UCSD-AML1 (cell line): ENCODE data around the gene ZAR1L.

Experiments
- DNase-seq: peaks from one replicate; lab custom pipeline; 2025; ENCODE audit not compliant: unreplicated experiment; lab: John Stamatoyannopoulos, UW

ZAR1L gene

DNA sequence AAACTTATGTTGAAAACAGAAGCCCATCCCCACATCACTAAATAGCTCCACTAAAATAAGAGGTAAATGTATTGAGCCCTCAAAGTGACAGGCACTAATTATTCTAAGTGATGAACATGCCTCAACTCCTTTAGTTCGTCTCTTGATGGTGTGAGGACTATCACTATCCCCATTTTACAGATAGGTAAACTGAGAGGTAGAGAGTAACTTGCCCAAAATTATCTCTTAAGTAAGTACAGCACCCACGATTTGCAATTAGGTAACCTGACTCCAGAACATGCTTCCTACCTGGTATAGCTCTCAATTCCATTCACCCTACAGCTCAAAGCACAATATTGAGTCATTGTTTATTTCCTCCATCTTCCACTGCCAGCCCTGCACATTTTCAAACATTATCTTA lies 12.7 kb downstream of the ZAR1L start:
- no peak for DNase-seq

GRCh38 chr13:32300920-32301319 lies 14.2 kb downstream of the ZAR1L start:
- no peak for DNase-seq

DNA sequence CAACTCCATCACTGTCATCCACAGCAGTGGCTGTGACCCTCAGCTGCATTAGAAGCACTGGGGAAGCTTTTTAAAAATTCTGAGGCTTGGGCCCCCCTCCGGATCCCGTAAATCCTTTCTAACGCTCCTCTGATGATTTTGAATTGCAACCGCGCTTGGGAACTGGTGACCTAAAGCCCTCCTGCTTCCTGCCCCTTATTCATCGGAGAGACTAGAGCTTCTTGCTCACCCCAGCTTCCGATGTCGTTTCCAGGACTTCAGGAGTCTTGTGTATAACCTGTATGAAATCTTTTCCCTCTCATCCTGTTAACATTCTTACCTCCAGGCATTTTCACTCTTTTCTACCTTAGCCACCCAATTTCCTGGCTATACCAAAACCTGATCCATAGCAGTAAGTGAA lies 14.8 kb downstream of the ZAR1L start:
- no peak for DNase-seq

DNA sequence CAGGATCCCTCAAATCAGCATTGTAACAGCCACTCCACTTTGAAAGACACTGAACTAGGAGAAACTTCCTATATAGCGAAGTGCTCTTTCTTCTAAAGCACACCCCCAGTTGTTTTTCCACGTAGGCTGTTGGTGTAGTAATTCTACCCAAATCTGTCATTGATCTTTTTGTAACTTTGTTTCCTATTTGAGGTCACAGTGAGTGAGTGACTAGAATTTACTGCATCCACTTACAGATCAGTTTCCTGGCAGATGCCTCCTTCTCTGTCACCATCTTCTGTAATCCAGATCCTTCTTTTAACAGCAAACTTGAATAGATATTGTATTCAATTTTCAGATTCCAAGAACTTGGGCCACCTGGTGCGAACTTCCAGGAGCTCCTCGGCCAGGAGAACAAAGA lies 15.3 kb downstream of the ZAR1L start:
- DNase-seq = no peak

GRCh38 chr13:32298695-32299094 lies 16.5 kb downstream of the ZAR1L start:
- no peak for DNase-seq

- DNase-seq = no peak
Observed at GRCh38 chr13:32297206-32297605, 18.0 kb downstream of the ZAR1L start.

DNA sequence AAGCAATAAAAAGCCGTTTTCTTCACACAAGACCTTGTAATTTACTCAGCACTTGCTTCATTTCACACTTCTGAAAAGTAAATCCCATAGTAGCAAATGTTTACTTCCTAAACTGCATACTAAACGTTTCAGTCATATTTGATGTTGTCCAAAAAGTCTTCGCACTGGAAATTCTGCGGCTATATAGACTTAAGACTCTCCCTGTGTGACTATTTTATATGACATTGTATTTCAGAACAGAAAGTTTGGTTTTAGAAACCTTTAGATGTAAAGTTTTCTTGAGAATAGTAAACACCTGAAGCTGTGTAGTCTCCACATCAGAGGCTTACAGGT lies 29.6 kb downstream of the ZAR1L start:
- DNase-seq = no peak

DNA sequence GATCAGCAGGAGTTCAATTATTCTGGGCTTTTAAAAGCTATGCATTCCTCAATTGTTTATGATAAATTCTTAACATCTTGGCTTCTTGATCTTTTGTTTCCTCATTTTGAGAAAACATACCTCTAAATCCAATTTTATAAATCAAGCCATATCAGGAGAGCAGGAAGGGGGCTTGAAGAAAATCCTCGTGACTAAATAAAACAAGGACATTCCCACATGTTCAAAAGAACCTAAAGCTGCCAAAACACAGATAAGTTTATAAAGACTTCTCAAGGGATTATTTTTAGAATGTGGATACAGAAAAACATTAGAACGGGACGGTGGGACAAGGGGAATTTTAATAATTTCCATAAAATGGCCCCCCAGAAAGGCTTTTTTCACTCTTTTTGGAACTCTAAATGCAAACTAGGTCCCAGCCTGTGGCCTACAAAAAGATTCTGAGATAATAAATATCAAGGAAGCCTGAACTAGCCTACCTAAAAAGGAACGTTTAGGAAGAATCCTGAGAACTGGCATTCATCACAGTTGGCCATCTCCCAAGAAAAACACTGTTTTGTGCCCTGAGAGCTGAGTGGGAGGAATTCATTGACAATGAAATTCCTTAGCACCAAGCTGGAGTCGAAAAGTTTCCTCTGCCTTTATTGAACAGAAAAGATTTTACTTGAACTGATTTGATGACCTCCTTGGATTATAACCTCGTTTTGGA lies 30.1 kb downstream of the ZAR1L start:
- DNase-seq = no peak

DNA sequence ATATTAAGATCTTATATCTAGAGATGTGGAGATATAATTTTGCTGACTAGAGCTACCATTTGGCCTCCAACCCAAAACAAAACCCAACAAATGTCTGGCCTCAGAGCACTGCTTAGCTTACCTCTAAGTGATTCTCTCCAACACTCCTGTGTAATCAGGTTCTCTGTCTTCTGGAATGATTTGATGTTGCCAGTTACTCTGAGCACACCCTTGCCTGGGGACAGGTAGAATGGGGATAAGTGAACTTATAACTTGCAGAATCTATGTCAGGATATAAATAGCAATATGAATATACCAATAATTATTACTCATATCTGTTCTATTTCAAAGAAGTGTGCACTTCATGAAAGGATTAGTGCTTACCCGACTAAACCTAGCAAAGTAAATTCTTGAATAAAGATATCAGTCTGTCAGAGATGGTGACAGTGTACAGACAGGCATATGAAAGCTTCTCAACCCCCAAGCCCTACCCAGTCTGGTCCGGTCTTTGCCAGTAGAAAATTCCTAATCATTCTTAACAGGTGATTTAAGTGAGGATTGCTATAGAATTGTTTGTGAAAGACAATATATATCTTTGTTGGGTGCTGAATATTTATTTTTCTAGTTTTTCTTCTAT lies 33.0 kb downstream of the ZAR1L start:
- DNase-seq = no peak

DNA sequence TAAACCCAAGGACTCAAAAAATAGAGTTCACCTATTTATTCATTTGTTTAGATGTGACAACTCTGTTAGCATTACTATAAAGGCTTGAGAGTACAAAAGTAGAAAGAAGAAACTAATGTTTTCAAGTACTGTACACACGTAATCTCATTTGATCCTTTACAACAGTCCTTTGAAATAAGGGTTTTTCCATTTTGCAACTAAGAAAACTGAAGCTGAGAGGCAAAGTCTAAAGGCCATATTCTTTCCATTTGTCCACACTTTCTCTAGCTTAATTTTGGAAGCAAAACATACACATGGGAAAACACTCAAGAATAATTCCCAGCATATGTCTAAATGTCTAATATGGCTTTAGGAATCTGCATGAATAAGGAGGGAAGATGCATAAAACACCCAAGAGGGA lies 34.1 kb downstream of the ZAR1L start:
- no peak for DNase-seq

DNA sequence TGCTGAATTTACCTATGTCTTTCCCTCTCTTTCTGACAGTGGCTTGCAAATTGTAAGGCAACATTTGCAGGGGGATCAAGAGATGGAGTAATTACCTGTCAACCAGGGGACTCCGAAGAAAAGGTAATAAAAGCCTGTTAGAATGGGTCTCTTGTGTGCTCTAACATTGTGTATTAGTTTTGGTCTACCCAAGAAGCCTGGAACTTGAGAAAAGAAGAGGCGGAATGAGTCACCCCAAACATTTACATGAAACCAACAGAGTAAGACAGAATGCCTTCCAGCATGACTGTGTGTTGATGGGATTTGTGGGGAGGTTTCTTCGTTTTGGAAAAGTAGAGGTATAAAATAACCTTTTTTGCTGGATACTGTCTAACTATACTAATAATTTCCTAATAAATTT lies 36.7 kb downstream of the ZAR1L start:
- no peak for DNase-seq

GRCh38 chr13:32277839-32278238 lies 37.3 kb downstream of the ZAR1L start:
- no peak for DNase-seq

GRCh38 chr13:32272021-32272683 lies 43.0 kb downstream of the ZAR1L start:
- DNase-seq = no peak

DNA sequence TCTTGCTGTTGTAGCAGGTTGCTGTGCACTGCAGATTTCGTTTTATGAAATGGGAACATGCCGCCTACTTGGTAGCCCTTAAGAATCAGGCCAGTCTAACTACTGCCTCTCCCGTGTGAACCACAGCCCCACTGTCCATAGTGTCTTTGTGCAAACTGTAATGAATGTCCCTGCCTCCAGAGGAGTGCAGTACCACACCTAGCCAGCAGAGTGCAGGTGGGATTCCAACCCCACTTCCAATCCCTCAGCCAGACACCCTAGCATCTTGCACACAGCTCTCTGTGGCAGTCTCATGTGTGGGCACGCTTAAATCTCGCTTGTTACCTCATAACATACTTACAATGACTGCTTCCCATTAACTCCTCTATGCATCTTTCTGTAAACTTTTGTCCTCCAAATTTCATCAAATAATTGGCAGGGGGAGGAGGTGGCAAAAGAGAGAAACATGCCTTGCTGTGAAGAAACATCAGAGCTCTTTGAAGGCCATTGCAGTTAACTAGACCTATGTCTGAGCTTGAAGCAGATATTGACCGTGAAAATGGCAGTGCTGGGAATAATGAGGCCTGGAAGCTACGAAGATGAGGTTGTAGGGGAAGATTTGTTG lies 47.2 kb downstream of the ZAR1L start:
- no peak for DNase-seq

GRCh38 chr13:32266130-32266529 lies 49.0 kb downstream of the ZAR1L start:
- DNase-seq = no peak

- no peak for DNase-seq
Observed at GRCh38 chr13:32265726-32266125, 49.4 kb downstream of the ZAR1L start.

GRCh38 chr13:32264407-32264806 lies 50.8 kb downstream of the ZAR1L start:
- DNase-seq = peak; percentile 10

DNA sequence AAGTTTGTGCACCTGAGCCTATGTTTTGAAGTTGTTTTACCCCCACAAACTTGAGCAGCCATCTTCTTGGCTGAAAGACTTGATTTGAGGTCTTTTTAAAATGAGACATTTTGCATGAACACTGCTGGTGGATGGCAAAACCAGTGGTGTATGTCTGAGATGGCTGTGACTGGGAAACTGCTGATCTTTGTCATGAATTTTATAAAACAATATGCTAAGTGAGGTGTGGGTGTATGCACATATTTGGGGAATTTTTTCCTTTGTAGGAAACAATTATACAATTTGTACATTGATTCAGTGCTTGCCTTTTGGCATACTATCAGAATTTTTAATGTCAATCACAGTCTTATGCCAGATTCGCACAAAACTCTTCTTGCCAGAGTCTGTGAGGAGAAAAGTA lies 52.5 kb downstream of the ZAR1L start:
- no peak for DNase-seq

- DNase-seq = no peak
Observed at GRCh38 chr13:32262165-32262564, 53.0 kb downstream of the ZAR1L start.

DNA sequence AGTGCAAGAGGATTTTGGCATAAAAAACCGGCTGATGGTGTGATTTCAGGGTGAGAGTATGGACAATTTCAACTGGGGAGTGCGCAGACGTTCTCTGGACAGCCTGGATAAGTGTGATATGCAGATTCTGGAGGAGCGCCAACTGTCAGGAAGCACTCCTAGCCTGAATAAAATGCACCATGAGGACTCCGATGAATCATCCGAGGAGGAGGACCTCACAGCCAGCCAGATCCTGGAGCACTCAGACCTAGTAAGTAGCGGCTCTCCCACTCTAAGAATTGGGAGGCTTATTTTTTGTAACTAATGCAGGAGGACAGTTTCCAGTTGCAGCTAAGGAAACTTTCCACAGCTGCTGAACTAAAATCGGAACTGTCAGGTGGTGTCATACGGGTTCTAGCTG lies 53.6 kb downstream of the ZAR1L start:
- no peak for DNase-seq

DNA sequence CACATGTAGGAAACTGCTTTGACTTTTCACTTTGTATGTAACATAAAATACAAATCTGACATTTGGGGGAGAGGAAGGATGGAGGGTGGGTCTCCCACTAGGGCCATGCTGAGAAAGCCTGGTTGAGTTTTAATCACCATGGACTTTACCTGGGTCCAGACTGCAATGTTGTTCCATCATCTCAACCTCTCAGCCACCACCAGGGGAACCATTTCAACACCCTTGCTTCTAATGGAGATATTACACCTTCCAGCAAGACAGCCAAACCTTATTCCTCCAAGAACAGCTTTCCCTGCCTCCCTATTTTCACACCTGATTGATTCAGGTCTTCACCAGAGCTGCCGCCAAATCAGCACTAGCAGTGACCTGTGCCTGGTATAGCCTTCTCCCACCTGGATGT lies 56.0 kb downstream of the ZAR1L start:
- DNase-seq = no peak

DNA sequence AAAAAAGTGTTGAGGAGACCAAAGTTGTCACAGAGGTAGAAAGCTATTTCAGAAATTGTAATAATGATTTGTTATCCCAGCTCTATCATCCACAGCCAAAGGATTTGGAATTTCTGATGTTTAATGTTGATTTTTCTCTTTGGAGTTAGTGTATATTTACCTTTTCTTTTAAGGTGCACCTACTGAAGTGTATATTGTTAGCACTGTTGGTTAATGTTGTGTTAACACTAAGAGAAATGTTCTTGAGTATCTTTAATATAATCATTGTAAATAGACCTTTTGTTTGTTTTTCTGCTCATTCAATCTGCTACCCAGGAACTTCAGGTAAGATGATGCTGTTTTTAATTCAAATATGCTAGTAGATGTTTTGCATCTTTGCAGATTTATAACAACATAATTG lies 57.5 kb downstream of the ZAR1L start:
- no peak for DNase-seq
